K562 (cell line): ENCODE data around the gene ELOVL2.

Experiments
- CHD4 ChIP-seq: fragments of 200-600 bp; sonication (generic); IDR thresholded peaks from 3 replicates; pipeline ENCODE4 v1.6.1; 2012; ENCODE audit warnings: low read depth, mild to moderate bottlenecking, mixed read lengths, low read length, inconsistent platforms; ENCODE audit not compliant: insufficient read depth, insufficient replicate concordance, poor library complexity, severe bottlenecking
- MAFG ChIP-seq: fragments of 450-650 bp; conservative IDR thresholded peaks from 2 replicates; pipeline ENCODE4 v1.6.1; 2016; ENCODE audit warnings: missing genetic modification characterization, missing compliant biosample characterization
- POLR2AphosphoS5 ChIP-seq: IDR thresholded peaks from 2 replicates; pipeline ENCODE4 v1.6.1; 2011; ENCODE audit warnings: mild to moderate bottlenecking, low read depth, low read length, moderate library complexity; ENCODE audit not compliant: control insufficient read depth, insufficient read depth
- ZNF140 ChIP-seq: fragments of 250-450 bp; sonication (Bioruptor Pico); IDR thresholded peaks from 2 replicates; pipeline ENCODE4 v1.8.0; 2021; ENCODE audit warnings: moderate library complexity, mild to moderate bottlenecking, inconsistent platforms
- TF ChIP-seq, protein P1 (sequence below), 3 experiments: IDR thresholded peaks in 2 of 3; conservative IDR thresholded peaks in 1 of 3; 2 replicates each; pipeline ENCODE4 v1.5.1; 2011 to 2012; ENCODE audit warnings: low read length in 3 of 3, mild to moderate bottlenecking in 3 of 3, control low read depth in 2 of 3, improper control_type of control experiment in 1 of 3, inconsistent platforms in 1 of 3, low read depth in 1 of 3, mixed read lengths in 1 of 3, moderate library complexity in 1 of 3; ENCODE audit not compliant: insufficient read depth in 2 of 3
- TF ChIP-seq, protein P2 (sequence below): sonication (generic); formaldehyde crosslinking; IDR thresholded peaks from 2 replicates; pipeline ENCODE4 v1.9.0; 2022; ENCODE audit warnings: mild to moderate bottlenecking, missing genetic modification reagents
- TF ChIP-seq, protein P3 (sequence below): sonication (generic); formaldehyde crosslinking; IDR thresholded peaks from 2 replicates; pipeline ENCODE4 v1.9.0; 2022; ENCODE audit warnings: mild to moderate bottlenecking, missing genetic modification reagents
- TF ChIP-seq, protein P4 (sequence below): sonication (generic); formaldehyde crosslinking; IDR thresholded peaks from 2 replicates; pipeline ENCODE4 v1.4.0; 2020; ENCODE audit warnings: mild to moderate bottlenecking, missing genetic modification reagents

DNA sequence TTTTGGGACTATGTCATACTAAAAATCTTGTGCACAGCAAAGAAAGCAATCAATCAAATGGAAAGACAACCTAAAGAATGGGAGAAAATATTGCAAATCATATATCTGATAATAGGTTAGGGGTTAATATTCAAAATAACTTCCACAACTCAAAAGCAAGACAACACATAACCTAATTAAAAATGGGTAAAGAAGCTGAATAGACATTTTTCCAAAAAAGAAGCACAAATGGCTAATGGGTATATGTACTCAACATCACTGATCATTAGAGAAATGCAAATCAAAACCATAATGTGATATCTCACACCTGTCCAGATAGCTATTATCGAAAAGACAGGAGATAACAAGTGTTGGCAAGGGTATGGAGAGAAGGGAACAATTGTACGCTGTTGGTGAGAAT is 104.3 kb downstream of the ELOVL2 start:
- TF ChIP-seq, protein P1, sequence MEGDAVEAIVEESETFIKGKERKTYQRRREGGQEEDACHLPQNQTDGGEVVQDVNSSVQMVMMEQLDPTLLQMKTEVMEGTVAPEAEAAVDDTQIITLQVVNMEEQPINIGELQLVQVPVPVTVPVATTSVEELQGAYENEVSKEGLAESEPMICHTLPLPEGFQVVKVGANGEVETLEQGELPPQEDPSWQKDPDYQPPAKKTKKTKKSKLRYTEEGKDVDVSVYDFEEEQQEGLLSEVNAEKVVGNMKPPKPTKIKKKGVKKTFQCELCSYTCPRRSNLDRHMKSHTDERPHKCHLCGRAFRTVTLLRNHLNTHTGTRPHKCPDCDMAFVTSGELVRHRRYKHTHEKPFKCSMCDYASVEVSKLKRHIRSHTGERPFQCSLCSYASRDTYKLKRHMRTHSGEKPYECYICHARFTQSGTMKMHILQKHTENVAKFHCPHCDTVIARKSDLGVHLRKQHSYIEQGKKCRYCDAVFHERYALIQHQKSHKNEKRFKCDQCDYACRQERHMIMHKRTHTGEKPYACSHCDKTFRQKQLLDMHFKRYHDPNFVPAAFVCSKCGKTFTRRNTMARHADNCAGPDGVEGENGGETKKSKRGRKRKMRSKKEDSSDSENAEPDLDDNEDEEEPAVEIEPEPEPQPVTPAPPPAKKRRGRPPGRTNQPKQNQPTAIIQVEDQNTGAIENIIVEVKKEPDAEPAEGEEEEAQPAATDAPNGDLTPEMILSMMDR (IDR thresholded peaks at IDR 0.05 in 2 of 3, conservative IDR thresholded peaks at IDR 0.05 in 1 of 3; ENCODE audit: insufficient read depth in 2 of 3, low read depth in 1 of 3, low read length in 3 of 3) = no peak
- TF ChIP-seq, protein P2, sequence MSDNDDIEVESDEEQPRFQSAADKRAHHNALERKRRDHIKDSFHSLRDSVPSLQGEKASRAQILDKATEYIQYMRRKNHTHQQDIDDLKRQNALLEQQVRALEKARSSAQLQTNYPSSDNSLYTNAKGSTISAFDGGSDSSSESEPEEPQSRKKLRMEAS (CRISPR knock-in tag) = no peak
- TF ChIP-seq, protein P3, sequence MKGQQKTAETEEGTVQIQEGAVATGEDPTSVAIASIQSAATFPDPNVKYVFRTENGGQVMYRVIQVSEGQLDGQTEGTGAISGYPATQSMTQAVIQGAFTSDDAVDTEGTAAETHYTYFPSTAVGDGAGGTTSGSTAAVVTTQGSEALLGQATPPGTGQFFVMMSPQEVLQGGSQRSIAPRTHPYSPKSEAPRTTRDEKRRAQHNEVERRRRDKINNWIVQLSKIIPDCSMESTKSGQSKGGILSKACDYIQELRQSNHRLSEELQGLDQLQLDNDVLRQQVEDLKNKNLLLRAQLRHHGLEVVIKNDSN = no peak
- TF ChIP-seq ZNF140 (CRISPR knock-in tag) (no peak), MAFG (no peak), POLR2AphosphoS5 (no peak), CHD4 (no peak)
- TF ChIP-seq, protein P4, sequence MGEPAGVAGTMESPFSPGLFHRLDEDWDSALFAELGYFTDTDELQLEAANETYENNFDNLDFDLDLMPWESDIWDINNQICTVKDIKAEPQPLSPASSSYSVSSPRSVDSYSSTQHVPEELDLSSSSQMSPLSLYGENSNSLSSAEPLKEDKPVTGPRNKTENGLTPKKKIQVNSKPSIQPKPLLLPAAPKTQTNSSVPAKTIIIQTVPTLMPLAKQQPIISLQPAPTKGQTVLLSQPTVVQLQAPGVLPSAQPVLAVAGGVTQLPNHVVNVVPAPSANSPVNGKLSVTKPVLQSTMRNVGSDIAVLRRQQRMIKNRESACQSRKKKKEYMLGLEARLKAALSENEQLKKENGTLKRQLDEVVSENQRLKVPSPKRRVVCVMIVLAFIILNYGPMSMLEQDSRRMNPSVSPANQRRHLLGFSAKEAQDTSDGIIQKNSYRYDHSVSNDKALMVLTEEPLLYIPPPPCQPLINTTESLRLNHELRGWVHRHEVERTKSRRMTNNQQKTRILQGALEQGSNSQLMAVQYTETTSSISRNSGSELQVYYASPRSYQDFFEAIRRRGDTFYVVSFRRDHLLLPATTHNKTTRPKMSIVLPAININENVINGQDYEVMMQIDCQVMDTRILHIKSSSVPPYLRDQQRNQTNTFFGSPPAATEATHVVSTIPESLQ (CRISPR knock-in tag) = no peak
